A673 (cell line): ENCODE data around the gene GPR176.

Experiments used
- CTCF ChIP-seq: fragments of 300-800, 200-600 bp; sonication (generic); conservative IDR thresholded peaks from 2 replicates; pipeline ENCODE4 v1.5.1; 2017; ENCODE audit warnings: low read depth, mild to moderate bottlenecking, antibody characterized with exemption, low read length, moderate library complexity, mixed read lengths
- EZH2 ChIP-seq: fragments of 200-600 bp; sonication (generic); IDR thresholded peaks from 2 replicates; pipeline ENCODE4 v1.6.1; 2017; ENCODE audit warnings: borderline replicate concordance, low read depth, mild to moderate bottlenecking, mixed read lengths, antibody characterized with exemption, low read length; ENCODE audit not compliant: poor library complexity, severe bottlenecking

GRCh38 chr15:39864116-39864515, 56.0 kb downstream of the GPR176 start:
- TF ChIP-seq CTCF (no peak), EZH2 (no peak)
